ENCODE measurements around the gene IRF8.

IRF8 gene

DNA sequence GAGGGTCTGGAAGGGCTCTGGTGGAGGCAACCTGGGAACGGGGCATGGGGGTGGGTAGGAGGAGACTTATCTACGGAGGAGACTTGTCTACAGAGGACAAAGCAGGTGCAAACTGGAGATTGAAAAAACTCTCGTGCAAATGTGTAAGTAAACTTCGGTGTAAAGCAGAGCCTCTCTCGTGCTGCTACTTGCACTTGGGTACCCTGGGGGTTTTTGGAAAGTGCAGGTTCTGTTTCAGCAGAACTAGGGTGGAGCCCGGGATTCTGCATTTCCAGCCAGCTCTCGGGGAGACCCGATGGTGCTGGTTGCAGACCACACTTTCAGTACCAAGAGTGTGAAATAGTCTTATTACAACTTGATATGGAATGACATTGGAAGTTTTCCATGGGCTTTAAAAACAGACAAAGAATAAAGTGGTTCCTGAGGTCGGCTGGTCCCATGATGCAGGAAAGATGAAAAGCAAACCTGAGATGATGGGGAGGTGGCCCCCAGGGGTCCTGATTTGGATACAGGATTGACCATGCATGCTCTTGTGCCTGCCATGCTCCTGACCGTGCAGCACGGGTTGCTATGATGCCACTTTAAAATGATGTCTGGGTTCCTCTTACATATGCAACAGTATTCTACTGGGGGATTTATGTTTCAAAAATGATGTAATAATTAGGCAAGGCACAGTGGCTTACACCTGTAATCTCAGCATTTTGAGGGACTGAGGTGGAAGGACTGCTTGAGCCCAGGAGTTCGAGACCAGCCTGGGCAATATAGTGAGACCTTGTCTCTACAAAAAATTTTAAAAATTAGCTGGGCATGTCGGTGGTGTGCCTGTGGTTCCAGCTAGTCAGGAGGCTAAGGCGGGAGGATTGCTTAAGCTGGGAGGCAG, 69.3 kb downstream of the IRF8 start:
- no peak for DNase-seq
- Histone ChIP-seq H3K27ac (ENCODE audit: low read length, poor library complexity, severe bottlenecking) (no peak overlapping the region), H3K14ac (ENCODE audit: low read length in 2 of 2) (peak overlapping the region in 1 of 2 experiments; percentile 49), H2BK12ac (ENCODE audit: low read length in 2 of 2) (no peak overlapping the region), H3K36me3 (ENCODE audit: control insufficient read depth in 1 of 2, insufficient read depth in 2 of 2, low read depth in 1 of 2, low read length in 2 of 2) (no peaks in the 10 kb centered on the region), H3K9ac (ENCODE audit: low read length) (no peak overlapping the region), H2BK120ac (ENCODE audit: low read depth, low read length) (no peak overlapping the region), H3K4ac (ENCODE audit: low read depth in 1 of 2, low read length in 2 of 2) (no peak overlapping the region), H4K91ac (ENCODE audit: low read length) (no peak overlapping the region), H2AFZ (ENCODE audit: low read depth, low read length) (no peak overlapping the region), H3K9me3 (ENCODE audit: control insufficient read depth, low read length) (no peaks in the 10 kb centered on the region), H3K18ac (ENCODE audit: low read depth in 1 of 2, low read length in 2 of 2) (no peak overlapping the region), H2BK15ac (ENCODE audit: low read depth, poor library complexity, severe bottlenecking) (no peak overlapping the region), H4K8ac (ENCODE audit: low read length) (no peak overlapping the region), H2AK5ac (ENCODE audit: low read length, severe bottlenecking) (no peak overlapping the region), H3K4me3 (ENCODE audit: insufficient read depth in 1 of 2, low read depth in 1 of 2, low read length in 2 of 2) (no peak overlapping the region), H3K4me2 (ENCODE audit: low read length, poor library complexity, severe bottlenecking) (no peak overlapping the region), H2BK5ac (ENCODE audit: low read depth, low read length, poor library complexity, severe bottlenecking) (no peak overlapping the region), H3K27me3 (ENCODE audit: control insufficient read depth in 1 of 2, insufficient read depth in 1 of 2, low read length in 2 of 2) (peaks cover 14 to 64% of the 10 kb centered on the region in 2 experiments), H3K79me1 (replicated peaks; ENCODE audit: low read length, poor library complexity, severe bottlenecking) (no peaks in the 10 kb centered on the region), H3K23ac (ENCODE audit: low read length in 2 of 2) (no peak overlapping the region), H3K4me1 (ENCODE audit: control insufficient read depth, insufficient read depth, low read depth, low read length) (peaks cover 2% of the 10 kb centered on the region)
- WGBS = 82% methylated on average over 12 of the region's 14 CpGs

GRCh38 chr16:85969159-85969558, 70.2 kb downstream of the IRF8 start:
- 28% methylated on average over 2 of the region's 2 CpGs for WGBS
- Histone ChIP-seq H3K36me3 (ENCODE audit: control insufficient read depth in 1 of 2, insufficient read depth in 2 of 2, low read depth in 1 of 2, low read length in 2 of 2) (no peaks in the 10 kb centered on the region), H3K79me1 (replicated peaks; ENCODE audit: low read length, poor library complexity, severe bottlenecking) (no peaks in the 10 kb centered on the region), H3K14ac (ENCODE audit: low read length in 2 of 2) (no peak overlapping the region), H2AK5ac (ENCODE audit: low read length, severe bottlenecking) (no peak overlapping the region), H4K91ac (ENCODE audit: low read length) (no peak overlapping the region), H3K4ac (ENCODE audit: low read depth in 1 of 2, low read length in 2 of 2) (no peak overlapping the region), H3K4me3 (ENCODE audit: insufficient read depth in 1 of 2, low read depth in 1 of 2, low read length in 2 of 2) (no peak overlapping the region), H3K18ac (ENCODE audit: low read depth in 1 of 2, low read length in 2 of 2) (no peak overlapping the region), H2BK12ac (ENCODE audit: low read length in 2 of 2) (no peak overlapping the region), H3K9ac (ENCODE audit: low read length) (no peak overlapping the region), H3K4me1 (ENCODE audit: control insufficient read depth, insufficient read depth, low read depth, low read length) (peaks cover 2% of the 10 kb centered on the region), H3K9me3 (ENCODE audit: control insufficient read depth, low read length) (no peaks in the 10 kb centered on the region), H3K4me2 (ENCODE audit: low read length, poor library complexity, severe bottlenecking) (no peak overlapping the region), H4K8ac (ENCODE audit: low read length) (no peak overlapping the region), H3K27ac (ENCODE audit: low read length, poor library complexity, severe bottlenecking) (no peak overlapping the region), H2BK5ac (ENCODE audit: low read depth, low read length, poor library complexity, severe bottlenecking) (no peak overlapping the region), H3K27me3 (ENCODE audit: control insufficient read depth in 1 of 2, insufficient read depth in 1 of 2, low read length in 2 of 2) (peaks cover 14 to 55% of the 10 kb centered on the region in 2 experiments), H2BK15ac (ENCODE audit: low read depth, poor library complexity, severe bottlenecking) (no peak overlapping the region), H3K23ac (ENCODE audit: low read length in 2 of 2) (peak overlapping the region in 1 of 2 experiments; percentile 46), H2BK120ac (ENCODE audit: low read depth, low read length) (no peak overlapping the region), H2AFZ (ENCODE audit: low read depth, low read length) (no peak overlapping the region)
- peak; percentile 47 for DNase-seq

- H2BK15ac ChIP-seq (ENCODE audit: low read depth, poor library complexity, severe bottlenecking) = no peak overlapping the region
- no peak overlapping the region for H2AK5ac ChIP-seq (ENCODE audit: low read length, severe bottlenecking)
- 40% methylated on average over 9 of the region's 9 CpGs for whole genome bisulfite sequencing
- no peak overlapping the region for H4K8ac ChIP-seq (ENCODE audit: low read length)
- no peak overlapping the region for H3K9ac ChIP-seq (ENCODE audit: low read length)
- H3K14ac ChIP-seq (ENCODE audit: low read length in 2 of 2) = no peak overlapping the region
- no peak overlapping the region for H3K23ac ChIP-seq (ENCODE audit: low read length in 2 of 2)
- H3K9me3 ChIP-seq (ENCODE audit: control insufficient read depth, low read length) = no peaks in the 10 kb centered on the region
- peaks cover 14 to 50% of the 10 kb centered on the region in 2 experiments for H3K27me3 ChIP-seq (ENCODE audit: control insufficient read depth in 1 of 2, insufficient read depth in 1 of 2, low read length in 2 of 2)
- DNase-seq = peak; percentile 24
- no peak overlapping the region for H2BK120ac ChIP-seq (ENCODE audit: low read depth, low read length)
- H3K79me1 ChIP-seq (replicated peaks; ENCODE audit: low read length, poor library complexity, severe bottlenecking) = no peaks in the 10 kb centered on the region
- no peak overlapping the region for H3K27ac ChIP-seq (ENCODE audit: low read length, poor library complexity, severe bottlenecking)
- no peak overlapping the region for H3K18ac ChIP-seq (ENCODE audit: low read depth in 1 of 2, low read length in 2 of 2)
- H4K91ac ChIP-seq (ENCODE audit: low read length) = no peak overlapping the region
- no peak overlapping the region for H2BK12ac ChIP-seq (ENCODE audit: low read length in 2 of 2)
- H3K4me1 ChIP-seq (ENCODE audit: control insufficient read depth, insufficient read depth, low read depth, low read length) = peaks cover 2% of the 10 kb centered on the region
- H3K4ac ChIP-seq (ENCODE audit: low read depth in 1 of 2, low read length in 2 of 2) = no peak overlapping the region
- no peaks in the 10 kb centered on the region for H3K36me3 ChIP-seq (ENCODE audit: control insufficient read depth in 1 of 2, insufficient read depth in 2 of 2, low read depth in 1 of 2, low read length in 2 of 2)
- no peak overlapping the region for H2BK5ac ChIP-seq (ENCODE audit: low read depth, low read length, poor library complexity, severe bottlenecking)
- H3K4me2 ChIP-seq (ENCODE audit: low read length, poor library complexity, severe bottlenecking) = no peak overlapping the region
- no peak overlapping the region for H2AFZ ChIP-seq (ENCODE audit: low read depth, low read length)
- H3K4me3 ChIP-seq (ENCODE audit: insufficient read depth in 1 of 2, low read depth in 1 of 2, low read length in 2 of 2) = no peak overlapping the region
These were observed 70.6 kb downstream of the IRF8 start for GRCh38 chr16:85969591-85969990.

- Histone ChIP-seq H3K4me1 (ENCODE audit: control insufficient read depth, insufficient read depth, low read depth, low read length) (peaks cover 2% of the 10 kb centered on the region), H3K4me3 (ENCODE audit: insufficient read depth in 1 of 2, low read depth in 1 of 2, low read length in 2 of 2) (no peak overlapping the region), H3K4ac (ENCODE audit: low read depth in 1 of 2, low read length in 2 of 2) (no peak overlapping the region), H3K27me3 (ENCODE audit: control insufficient read depth in 1 of 2, insufficient read depth in 1 of 2, low read length in 2 of 2) (peaks cover 14 to 45% of the 10 kb centered on the region in 2 experiments), H2BK120ac (ENCODE audit: low read depth, low read length) (no peak overlapping the region), H3K23ac (ENCODE audit: low read length in 2 of 2) (no peak overlapping the region), H3K9ac (ENCODE audit: low read length) (no peak overlapping the region), H3K79me1 (replicated peaks; ENCODE audit: low read length, poor library complexity, severe bottlenecking) (no peaks in the 10 kb centered on the region), H2AFZ (ENCODE audit: low read depth, low read length) (no peak overlapping the region), H4K8ac (ENCODE audit: low read length) (no peak overlapping the region), H3K9me3 (ENCODE audit: control insufficient read depth, low read length) (no peaks in the 10 kb centered on the region), H3K14ac (ENCODE audit: low read length in 2 of 2) (peak overlapping the region in 1 of 2 experiments; percentile 36), H2AK5ac (ENCODE audit: low read length, severe bottlenecking) (no peak overlapping the region), H3K4me2 (ENCODE audit: low read length, poor library complexity, severe bottlenecking) (no peak overlapping the region), H2BK5ac (ENCODE audit: low read depth, low read length, poor library complexity, severe bottlenecking) (no peak overlapping the region), H3K18ac (ENCODE audit: low read depth in 1 of 2, low read length in 2 of 2) (no peak overlapping the region), H4K91ac (ENCODE audit: low read length) (no peak overlapping the region), H3K36me3 (ENCODE audit: control insufficient read depth in 1 of 2, insufficient read depth in 2 of 2, low read depth in 1 of 2, low read length in 2 of 2) (no peaks in the 10 kb centered on the region), H3K27ac (ENCODE audit: low read length, poor library complexity, severe bottlenecking) (no peak overlapping the region), H2BK15ac (ENCODE audit: low read depth, poor library complexity, severe bottlenecking) (no peak overlapping the region), H2BK12ac (ENCODE audit: low read length in 2 of 2) (peak overlapping the region in 1 of 2 experiments; percentile 18)
- WGBS = 81% methylated on average over 12 of the region's 14 CpGs
- no peak for DNase-seq
These were observed 71.2 kb downstream of the IRF8 start for GRCh38 chr16:85970016-85970733.
